Neural cell (in vitro differentiated cells): ENCODE data around the gene DDX51. TPM values are rescaled to one million over a fixed set of nuclear protein-coding genes. Genes with fewer than 3 reads are reported as not detected.

Experiments used
- H2AFZ ChIP-seq: fragments of 200-600, 300-800 bp; sonication (generic), shearing (Covaris generic); 2 replicates; pipeline ENCODE4 v1.6.0; 2014; ENCODE audit warnings: low read depth, mild to moderate bottlenecking, antibody characterized with exemption, low read length, moderate library complexity
- H3F3A ChIP-seq: fragments of 200-600 bp; shearing (Covaris generic); 2 replicates; pipeline ENCODE4 v1.6.1; 2016; ENCODE audit warnings: mild to moderate bottlenecking, moderate library complexity, mixed read lengths, antibody characterized with exemption, low read length; ENCODE audit not compliant: insufficient read depth, poor library complexity, severe bottlenecking
- H3K27ac ChIP-seq: fragments of 200-600, 300-800 bp; sonication (generic), shearing (Covaris generic); 2 replicates; pipeline ENCODE4 v1.5.1; 2014; ENCODE audit warnings: mild to moderate bottlenecking, low read length, moderate library complexity
- H3K27me3 ChIP-seq: fragments of 300-800, 200-600 bp; sonication (generic), shearing (Covaris generic); 2 replicates; pipeline ENCODE4 v1.6.0; 2014; ENCODE audit warnings: mild to moderate bottlenecking, low read depth, low read length, moderate library complexity; ENCODE audit not compliant: insufficient read depth
- H3K36me3 ChIP-seq: fragments of 300-800, 200-600 bp; sonication (generic), shearing (Covaris generic); 2 replicates; pipeline ENCODE4 v1.5.1; 2014; ENCODE audit warnings: mild to moderate bottlenecking, antibody characterized with exemption, low read length, moderate library complexity; ENCODE audit not compliant: insufficient read depth
- H3K4me2 ChIP-seq: fragments of 300-800, 200-600 bp; sonication (generic), shearing (Covaris generic); 2 replicates; pipeline ENCODE4 v1.6.0; 2014; ENCODE audit warnings: mild to moderate bottlenecking, low read length
- H3K4me3 ChIP-seq: fragments of 300-800, 200-600 bp; sonication (generic), shearing (Covaris generic); 2 replicates; pipeline ENCODE4 v1.5.1; 2014; ENCODE audit warnings: mild to moderate bottlenecking, low read length, moderate library complexity
- H3K79me2 ChIP-seq: fragments of 200-600 bp; shearing (Covaris generic); replicated peaks from 2 replicates; pipeline ENCODE4 v1.6.0; 2014; ENCODE audit warnings: mild to moderate bottlenecking, low read length, moderate library complexity; ENCODE audit not compliant: insufficient read depth
- H3K9ac ChIP-seq: fragments of 300-800, 200-600 bp; sonication (generic), shearing (Covaris generic); 2 replicates; pipeline ENCODE4 v1.6.1; 2016; ENCODE audit warnings: mild to moderate bottlenecking, low read length, mixed read lengths
- H3K9me2 ChIP-seq: fragments of 200-600 bp; shearing (Covaris generic); 2 replicates; pipeline ENCODE4 v1.6.1; 2016; ENCODE audit warnings: mild to moderate bottlenecking, low read length, mixed read lengths; ENCODE audit not compliant: insufficient read depth
- H3K9me3 ChIP-seq: fragments of 200-600, 300-800 bp; sonication (generic), shearing (Covaris generic); 2 replicates; pipeline ENCODE4 v1.6.1; 2016; ENCODE audit warnings: mild to moderate bottlenecking, mixed run types, low read length, moderate library complexity, mixed read lengths
- H4K20me1 ChIP-seq: fragments of 200-600 bp; shearing (Covaris generic); 2 replicates; pipeline ENCODE4 v1.6.1; 2016; ENCODE audit warnings: mild to moderate bottlenecking, mixed run types; ENCODE audit not compliant: insufficient read depth
- CTCF ChIP-seq: fragments of 450-650 bp; IDR thresholded peaks from 2 replicates; pipeline ENCODE4 v1.5.1; 2014; ENCODE audit warnings: antibody characterized with exemption, mild to moderate bottlenecking, moderate library complexity; ENCODE audit not compliant: poor library complexity, severe bottlenecking
- EP300 ChIP-seq: fragments of 450-650 bp; conservative IDR thresholded peaks from 2 replicates; pipeline ENCODE4 v1.6.1; 2014; ENCODE audit warnings: antibody characterized with exemption, mild to moderate bottlenecking, moderate library complexity; ENCODE audit not compliant: poor library complexity, severe bottlenecking
- EZH2 ChIP-seq: fragments of 200-600, 300-800 bp; shearing (Covaris generic), sonication (generic); IDR thresholded peaks from 2 replicates; pipeline ENCODE4 v1.6.1; 2014; ENCODE audit warnings: antibody characterized with exemption, low read length, borderline replicate concordance, mild to moderate bottlenecking; ENCODE audit not compliant: insufficient read depth, poor library complexity, severe bottlenecking
- MXI1 ChIP-seq: fragments of 450-650 bp; conservative IDR thresholded peaks from 2 replicates; pipeline ENCODE4 v1.6.1; 2014; ENCODE audit warnings: antibody characterized with exemption, mild to moderate bottlenecking; ENCODE audit not compliant: poor library complexity, severe bottlenecking
- POLR2AphosphoS5 ChIP-seq: IDR thresholded peaks from 2 replicates; pipeline ENCODE4 v1.6.1; 2012
- RAD21 ChIP-seq: fragments of 450-650 bp; conservative IDR thresholded peaks from 2 replicates; pipeline ENCODE4 v1.6.1; 2014; ENCODE audit warnings: antibody characterized with exemption, mild to moderate bottlenecking, moderate library complexity
- REST ChIP-seq: IDR thresholded peaks from 2 replicates; pipeline ENCODE4 v1.6.1; 2012; ENCODE audit warnings: borderline replicate concordance
- SMC3 ChIP-seq: fragments of 450-650 bp; conservative IDR thresholded peaks from 2 replicates; pipeline ENCODE4 v1.6.1; 2014; ENCODE audit warnings: antibody characterized with exemption, mild to moderate bottlenecking, moderate library complexity; ENCODE audit not compliant: poor library complexity
- TAF1 ChIP-seq: IDR thresholded peaks from 2 replicates; pipeline ENCODE4 v1.6.1; 2012; ENCODE audit warnings: low read depth
- polyA plus RNA-seq: library from polyadenylated mRNA; depleted of rRNA; stranded (reverse); fragments of >200 nt; gene quantifications from 2 replicates; pipeline ENCODE4 v1.2.3, GENCODE V29; 2014

DDX51 gene
- polyA plus RNA-seq, 1 donor from 2014 or later, result 17.6 TPM

GRCh38 chr12:132182206-132182710, 38.1 kb upstream of the DDX51 start:
- Histone ChIP-seq H3K36me3 (no peaks in the 10 kb centered on the region), H3K27me3 (no peaks in the 10 kb centered on the region), H3K79me2 (no peaks in the 10 kb centered on the region), H3K4me3 (no peak overlapping the region), H3K9me3 (no peaks in the 10 kb centered on the region), H3F3A (no peaks in the 10 kb centered on the region), H2AFZ (no peak overlapping the region), H4K20me1 (no peaks in the 10 kb centered on the region), H3K9me2 (no peaks in the 10 kb centered on the region), H3K27ac (no peak overlapping the region), H3K4me2 (no peak overlapping the region), H3K9ac (no peak overlapping the region)
- no peak for TF ChIP-seq MXI1
- no peak for TF ChIP-seq SMC3
- TF ChIP-seq EP300, result no peak
- no peak for TF ChIP-seq CTCF
- no peak for TF ChIP-seq RAD21

- no peaks in the 10 kb centered on the region for H3K27me3 ChIP-seq
These were observed 37.6 kb upstream of the DDX51 start for GRCh38 chr12:132181570-132182200.

More at GRCh38 chr12:132181570-132182200, 37.6 kb upstream of the DDX51 start:
- Histone ChIP-seq H3F3A (no peaks in the 10 kb centered on the region), H3K9ac (no peak overlapping the region), H3K4me3 (no peak overlapping the region), H2AFZ (no peak overlapping the region), H3K9me2 (no peaks in the 10 kb centered on the region), H4K20me1 (no peaks in the 10 kb centered on the region), H3K9me3 (no peaks in the 10 kb centered on the region), H3K27ac (no peak overlapping the region), H3K36me3 (no peaks in the 10 kb centered on the region), H3K4me2 (no peak overlapping the region), H3K79me2 (no peaks in the 10 kb centered on the region)
- TF ChIP-seq MXI1 (no peak), EP300 (no peak), REST (no peak), RAD21 (no peak), TAF1 (no peak), CTCF (no peak), POLR2AphosphoS5 (no peak), EZH2 (no peak), SMC3 (no peak)
